HCT116 (cell line): ENCODE results near the gene PNMA8C. TPM values are rescaled to one million over a fixed set of nuclear protein-coding genes. Genes with fewer than 3 reads are reported as not detected.
"Not testable (repeated sequence)": the region's sequence is repeated elsewhere in the genome, so short reads cannot be mapped to it uniquely, and the experiment has no call there.

Source experiments
- ATAC-seq: fragments of 200-7000 bp; cut with Tn5 transposase; 2 replicates; pipeline ENCODE4 v1.9.1; 2020; ENCODE audit warnings: mild to moderate bottlenecking, moderate library complexity
- BruUV-seq: library from RNA; stranded (reverse); fragments of 400-500 nt; replicated peaks from 2 replicates; lab custom pipeline; 2021; lab: Mats Ljungman, UMichigan
- CTCF ChIA-PET: fragments of 300-600 bp; sonication (Branson Sonifier 250); formaldehyde crosslinking; loops from one replicate; lab custom pipeline; 2021; ENCODE audit warnings: antibody characterized with exemption; lab: Charles Lee
- POLR2A ChIA-PET: fragments of 300-600, 350-600 bp; sonication (Branson Sonifier 250); formaldehyde crosslinking; loops from one replicate; lab custom pipeline; 2021; ENCODE audit warnings: antibody characterized with exemption; lab: Charles Lee
- RAD21 ChIA-PET, 2 experiments: fragments of 300-600 bp; sonication (Branson Sonifier 250); formaldehyde crosslinking; loops; one replicate each; lab custom pipeline; 2023; ENCODE audit warnings: low total read pairs in 2 of 2; ENCODE audit not compliant: uncharacterized antibody in 2 of 2, unreplicated experiment in 2 of 2, low non-redundant PET in 1 of 2; lab: Charles Lee
- DNase-seq: peaks from one replicate; pipeline ENCODE4 v3.0.0-alpha.2; 2010; ENCODE audit warnings: low read depth, low spot score
- H2AFZ ChIP-seq: fragments of 200-600 bp; shearing (Covaris generic), sonication (generic); 2 replicates; pipeline ENCODE4 v1.6.1; 2017; ENCODE audit warnings: low read depth, mixed run types, mixed read lengths, antibody characterized with exemption, low read length; ENCODE audit not compliant: poor library complexity, severe bottlenecking
- H3K27ac ChIP-seq: 2 replicates; pipeline ENCODE4 v1.5.1; 2012; ENCODE audit warnings: low read depth, low read length
- H3K27me3 ChIP-seq: fragments of 200-600 bp; sonication (generic); 2 replicates; pipeline ENCODE4 v1.6.1; 2016; ENCODE audit warnings: mixed run types, low read length, mixed read lengths; ENCODE audit not compliant: insufficient read depth
- H3K36me3 ChIP-seq, 2 experiments: fragments of 200-500 bp in 1 of 2; fragments of 200-600 bp in 1 of 2; sonication (Bioruptor generic) in 1 of 2; sonication (generic) in 1 of 2; 2 replicates each; pipeline versions ENCODE4 v1.5.1 to v1.6.1; 2014 to 2016; ENCODE audit warnings: low read length in 2 of 2, inconsistent platforms in 1 of 2, mixed read lengths in 1 of 2, mixed run types in 1 of 2; ENCODE audit not compliant: insufficient read depth in 2 of 2, control insufficient read depth in 1 of 2
- H3K4me1 ChIP-seq, 2 experiments: fragments of 200-600 bp in 1 of 2; sonication (generic) in 1 of 2; 2 replicates each; pipeline versions ENCODE4 v1.5.1 to v1.6.1; 2012 to 2017; ENCODE audit warnings: low read length in 2 of 2, inconsistent platforms in 1 of 2, mild to moderate bottlenecking in 1 of 2, mixed read lengths in 1 of 2, mixed run types in 1 of 2, moderate library complexity in 1 of 2; ENCODE audit not compliant: insufficient read depth in 2 of 2, control insufficient read depth in 1 of 2
- H3K4me2 ChIP-seq: fragments of 200-600 bp; sonication (generic); 2 replicates; pipeline ENCODE4 v1.6.1; 2017; ENCODE audit warnings: mixed run types, low read length, mixed read lengths
- H3K4me3 ChIP-seq, 2 experiments: fragments of 200-600 bp in 1 of 2; sonication (generic) in 1 of 2; replicated peaks in 1 of 2; 2 replicates each; pipeline ENCODE4 v1.5.1; 2011 to 2016; ENCODE audit warnings: low read length in 2 of 2, control low read depth in 1 of 2, low read depth in 1 of 2, mild to moderate bottlenecking in 1 of 2, mixed read lengths in 1 of 2, mixed run types in 1 of 2
- H3K79me2 ChIP-seq: fragments of 200-600 bp; sonication (generic); 2 replicates; pipeline ENCODE4 v1.6.1; 2017; ENCODE audit warnings: mild to moderate bottlenecking, mixed run types, low read length, moderate library complexity, mixed read lengths; ENCODE audit not compliant: insufficient read depth
- H3K9ac ChIP-seq: fragments of 200-600 bp; sonication (generic); 2 replicates; pipeline ENCODE4 v1.6.1; 2016; ENCODE audit warnings: low read length, mixed read lengths
- H3K9me2 ChIP-seq: fragments of 200-600 bp; sonication (generic), shearing (Covaris generic); 2 replicates; pipeline ENCODE4 v1.6.1; 2017; ENCODE audit warnings: mixed run types, mild to moderate bottlenecking, moderate library complexity; ENCODE audit not compliant: insufficient read depth
- H3K9me3 ChIP-seq, 2 experiments: fragments of 200-500 bp in 1 of 2; fragments of 200-600 bp in 1 of 2; sonication (Bioruptor generic) in 1 of 2; sonication (generic) in 1 of 2; 2 replicates each; pipeline ENCODE4 v1.6.1; 2014 to 2017; ENCODE audit warnings: low read length in 2 of 2, mixed read lengths in 2 of 2, inconsistent platforms in 1 of 2, low read depth in 1 of 2, mild to moderate bottlenecking in 1 of 2, mixed run types in 1 of 2, moderate library complexity in 1 of 2; ENCODE audit not compliant: control insufficient read depth in 1 of 2, insufficient read depth in 1 of 2
- H4K20me1 ChIP-seq: fragments of 200-600 bp; sonication (generic), shearing (Covaris generic); 2 replicates; pipeline ENCODE4 v1.6.1; 2017; ENCODE audit warnings: mixed run types, mild to moderate bottlenecking, moderate library complexity; ENCODE audit not compliant: insufficient read depth
- EGR1 ChIP-seq: IDR thresholded peaks from 2 replicates; pipeline ENCODE4 v1.6.1; 2012; ENCODE audit warnings: low read depth
- ELF1 ChIP-seq: IDR thresholded peaks from 2 replicates; pipeline ENCODE4 v1.6.1; 2012; ENCODE audit warnings: low read depth, borderline replicate concordance
- FOSL1 ChIP-seq: IDR thresholded peaks from 2 replicates; pipeline ENCODE4 v1.6.1; 2012; ENCODE audit warnings: low read depth
- SRF ChIP-seq: IDR thresholded peaks from 2 replicates; pipeline ENCODE4 v1.6.1; 2012; ENCODE audit warnings: low read depth
- TCF7L2 ChIP-seq: IDR thresholded peaks from 2 replicates; pipeline ENCODE4 v1.7.0; 2011; ENCODE audit warnings: borderline replicate concordance, inconsistent platforms; ENCODE audit not compliant: insufficient read depth, insufficient read length; ENCODE audit errors: extremely low read depth
- ZBTB33 ChIP-seq: IDR thresholded peaks from 2 replicates; pipeline ENCODE4 v1.6.1; 2011; ENCODE audit warnings: mild to moderate bottlenecking, low read length, moderate library complexity; ENCODE audit not compliant: insufficient replicate concordance; ENCODE audit errors: extremely low read depth
- ZFX ChIP-seq: fragments of 450-650 bp; IDR thresholded peaks from 2 replicates; pipeline ENCODE4 v1.6.1; 2017
- intact Hi-C: fragments of 100-400 bp; cut with micrococcal nuclease; formaldehyde crosslinking; loops from 2 replicates; pipeline ENCODE4 v1.10.0; 2022
- total RNA-seq: library from RNA; stranded (reverse); gene quantifications from one replicate; pipeline ENCODE4 v1.2.1, GENCODE V29; 2021; ENCODE audit not compliant: unreplicated experiment

PNMA8C gene
- total RNA-seq, 1 experiment from 2014 or later = not detected

GRCh38 chr19:46420056-46420455 is 8.7 kb downstream of the PNMA8C start:
- no TSS peak for BruUV-seq
- POLR2A ChIA-PET = no interaction called here
- H3K27me3 ChIP-seq = no peaks in the 10 kb centered on the region
- no peaks in the 10 kb centered on the region for H3K79me2 ChIP-seq
- TF ChIP-seq FOSL1 (no peak), ELF1 (no peak), ZFX (no peak), ZBTB33 (no peak), SRF (no peak)
- TF ChIP-seq, all 23 proteins: peak for 0
- CTCF ChIA-PET = no interaction called here
- Histone ChIP-seq H3K36me3 (no peaks in the 10 kb centered on the region), H3K9me3 (no peaks in the 10 kb centered on the region), H2AFZ (no peak overlapping the region), H3K4me3 (no peak overlapping the region), H3K27ac (no peak overlapping the region), H4K20me1 (no peaks in the 10 kb centered on the region), H3K4me2 (no peak overlapping the region), H3K9me2 (no peaks in the 10 kb centered on the region), H3K9ac (no peak overlapping the region), H3K4me1 (peaks cover 12 to 16% of the 10 kb centered on the region in 2 experiments)
- ATAC-seq (no peak), DNase-seq (no peak)
- intact Hi-C loops = no loop called here
- RAD21 ChIA-PET = no interaction called here

DNA sequence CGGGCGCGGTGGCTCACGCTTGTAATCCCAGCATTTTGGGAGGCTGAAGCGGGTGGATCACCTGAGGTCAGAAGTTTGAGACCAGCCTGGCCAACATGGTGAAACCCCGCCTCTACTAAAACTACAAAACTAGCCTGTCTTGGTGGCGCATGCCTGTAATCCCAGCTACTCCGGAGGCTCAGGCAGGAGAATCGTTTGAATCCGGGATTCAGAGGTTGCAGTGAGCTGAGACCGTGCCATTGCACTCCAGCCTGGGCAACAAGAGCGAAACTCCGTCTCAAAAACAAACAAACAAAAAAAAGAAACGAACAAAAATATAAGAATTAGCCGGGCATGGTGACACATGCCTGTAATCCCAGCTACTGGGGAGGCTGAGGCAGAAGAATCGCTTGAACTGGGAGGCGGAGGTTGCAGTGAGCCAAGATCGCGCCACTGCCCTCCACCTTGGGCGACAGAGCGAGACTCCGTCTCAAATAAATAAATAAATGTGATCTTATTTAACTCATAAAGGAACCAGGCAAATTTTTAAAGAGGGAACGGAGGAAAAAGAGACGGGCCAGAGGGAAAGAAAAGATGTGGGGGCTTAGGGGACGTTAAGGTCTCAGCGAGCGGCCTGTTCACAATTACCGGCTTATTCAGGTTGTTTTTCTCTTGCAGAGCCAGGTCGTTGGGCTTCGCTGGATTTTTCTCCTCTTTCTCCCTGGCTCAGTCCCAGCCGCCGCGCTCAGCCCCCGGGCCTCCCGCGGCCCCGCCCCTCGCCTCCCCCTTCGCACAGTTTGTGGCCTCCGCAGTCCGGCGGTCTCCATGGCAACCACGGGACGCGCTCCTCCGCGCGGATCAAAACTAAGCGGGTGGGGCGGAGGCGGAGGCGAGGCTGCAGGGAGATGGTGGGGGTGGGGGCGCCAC is 12.7 kb downstream of the PNMA8C start:
- CTCF ChIA-PET = interaction anchor here (0.6 kb wide), 1 partner anchor 19 kb away, joined by 3 read pairs; no protein-coding TSS in a partner anchor
- DNase-seq (peak; percentile 40), ATAC-seq (peak; percentile 95)
- intact Hi-C loops, BruUV-seq, H3K36me3 ChIP-seq, H3K9me2 ChIP-seq, H3K9me3 ChIP-seq, H4K20me1 ChIP-seq, H3K27me3 ChIP-seq, POLR2A ChIA-PET, RAD21 ChIA-PET, H3K27ac ChIP-seq, H3K79me2 ChIP-seq: not testable (repeated sequence)
- H3K4me3 ChIP-seq = peak overlapping the region; percentile 29 to 57
- H3K4me1 ChIP-seq = peaks cover 12 to 16% of the 10 kb centered on the region in 2 experiments
- peak overlapping the region; percentile 96 for H2AFZ ChIP-seq
- peak; percentile 57 for TF ChIP-seq EGR1
- TF ChIP-seq TCF7L2 = peak; percentile 27
- H3K4me2 ChIP-seq = peak overlapping the region; percentile 81
- peak overlapping the region; percentile 32; the same call in 1 of the 2 replicates for H3K9ac ChIP-seq

GRCh38 chr19:46414899-46415298 is 13.8 kb downstream of the PNMA8C start:
- H3K9me2 ChIP-seq, H3K36me3 ChIP-seq, ATAC-seq, H2AFZ ChIP-seq, H3K27ac ChIP-seq, H3K9me3 ChIP-seq, H4K20me1 ChIP-seq, CTCF ChIA-PET, H3K27me3 ChIP-seq, BruUV-seq, intact Hi-C loops, H3K4me2 ChIP-seq, DNase-seq, RAD21 ChIA-PET, H3K4me3 ChIP-seq, H3K9ac ChIP-seq, H3K79me2 ChIP-seq, POLR2A ChIA-PET: not testable (repeated sequence)
- peaks cover 12 to 16% of the 10 kb centered on the region in 2 experiments for H3K4me1 ChIP-seq
